ENCODE results near the gene SERINC2.
A peak's percentile ranks its signal among the peaks of the same experiment; 100 is the strongest.
"Not testable (repeated sequence)": the region's sequence is repeated elsewhere in the genome, so short reads cannot be mapped to it uniquely, and the experiment has no call there.

SERINC2 gene

DNA sequence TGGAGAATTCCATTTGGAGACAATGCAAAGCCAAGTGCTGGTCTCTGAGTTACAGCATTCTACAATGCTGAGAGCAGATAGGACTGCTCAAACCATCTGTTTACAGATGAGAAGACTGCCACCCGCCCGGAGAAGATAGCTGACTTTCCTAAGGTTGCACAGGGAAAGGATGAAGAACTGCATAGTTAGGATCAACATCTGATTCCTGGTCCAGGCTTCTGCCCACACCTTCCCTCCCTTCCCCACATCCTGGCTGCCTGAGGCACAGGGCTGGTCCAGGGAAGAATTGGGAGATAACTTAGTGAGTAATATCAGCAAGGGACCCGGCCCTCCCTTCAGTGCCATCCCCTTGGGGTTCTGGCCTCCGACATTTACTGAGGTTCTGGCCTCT, 2.0 kb downstream of the SERINC2 start:
- no peak for DNase-seq (ENCODE audit: low read depth, low spot score)

DNA sequence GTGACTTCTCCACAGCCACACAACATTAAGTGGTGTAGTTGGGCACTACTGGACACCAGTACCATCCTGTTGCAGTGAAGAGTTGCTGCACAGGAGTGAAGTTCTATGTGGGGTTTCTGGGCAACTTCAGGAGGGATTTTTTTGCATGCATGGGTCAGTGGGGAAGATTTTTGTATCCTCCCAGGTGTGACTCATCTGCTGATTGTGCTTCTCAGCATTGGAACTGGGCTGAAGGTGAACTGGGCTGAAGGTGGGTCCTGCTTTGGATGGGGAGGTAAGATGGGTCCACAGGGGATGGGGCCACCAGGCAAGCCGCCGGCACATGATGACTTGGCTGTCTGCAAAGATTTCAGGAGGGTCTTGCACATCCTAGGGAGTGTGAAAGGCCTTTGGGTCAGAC, 2.6 kb downstream of the SERINC2 start:
- DNase-seq (ENCODE audit: low read depth, low spot score): no peak

DNA sequence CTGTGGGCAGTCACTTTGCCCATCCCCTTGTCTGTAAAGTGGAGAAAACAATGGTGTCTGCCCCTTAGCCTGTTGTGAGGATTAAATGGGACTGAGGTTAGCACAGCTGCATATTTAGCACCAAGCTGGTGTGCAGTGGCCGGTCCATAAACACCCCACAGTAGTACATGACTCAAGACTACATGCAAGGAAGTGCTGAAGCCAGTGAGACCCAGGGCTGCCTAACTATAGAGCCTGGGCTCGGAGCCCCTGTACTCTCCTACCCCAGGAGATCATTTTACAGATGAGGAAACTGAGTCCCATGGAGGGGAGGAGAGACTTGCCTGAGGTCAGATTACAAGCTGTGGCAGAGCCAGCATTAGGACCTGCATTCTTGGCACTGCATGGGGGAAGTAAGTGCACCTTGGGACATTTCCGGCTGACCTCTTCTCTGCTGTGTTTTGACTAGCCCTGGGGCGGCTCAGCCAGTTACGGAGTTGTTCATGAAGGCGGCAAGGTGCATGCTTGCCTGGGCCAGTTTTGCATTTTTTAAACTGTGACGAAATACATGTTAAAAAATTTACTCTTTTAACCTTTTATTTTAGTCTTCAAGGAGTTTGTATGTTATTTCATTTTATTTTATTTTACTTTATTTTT, 3.2 kb downstream of the SERINC2 start:
- no peak for DNase-seq (ENCODE audit: low read depth, low spot score)

DNA sequence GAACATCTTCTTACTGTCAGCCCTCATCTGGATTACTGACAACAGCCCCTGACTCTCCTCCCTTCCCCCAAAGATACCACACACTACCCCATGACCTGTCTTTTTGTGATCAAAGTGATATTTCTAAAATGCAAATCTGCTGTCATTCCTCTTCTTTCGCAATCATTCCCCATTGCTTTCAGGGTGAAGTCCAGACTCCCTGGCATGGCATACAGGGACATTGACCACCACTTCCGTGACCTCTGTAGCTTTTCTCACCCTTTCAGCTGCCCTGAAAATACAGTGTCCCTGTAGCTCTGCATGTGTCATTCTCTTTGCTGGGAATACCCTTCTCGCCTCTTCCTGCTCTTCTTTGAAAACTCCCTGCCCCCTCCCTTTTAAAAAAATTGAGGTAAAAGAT, 4.1 kb downstream of the SERINC2 start:
- no peak for DNase-seq (ENCODE audit: low read depth, low spot score)

DNA sequence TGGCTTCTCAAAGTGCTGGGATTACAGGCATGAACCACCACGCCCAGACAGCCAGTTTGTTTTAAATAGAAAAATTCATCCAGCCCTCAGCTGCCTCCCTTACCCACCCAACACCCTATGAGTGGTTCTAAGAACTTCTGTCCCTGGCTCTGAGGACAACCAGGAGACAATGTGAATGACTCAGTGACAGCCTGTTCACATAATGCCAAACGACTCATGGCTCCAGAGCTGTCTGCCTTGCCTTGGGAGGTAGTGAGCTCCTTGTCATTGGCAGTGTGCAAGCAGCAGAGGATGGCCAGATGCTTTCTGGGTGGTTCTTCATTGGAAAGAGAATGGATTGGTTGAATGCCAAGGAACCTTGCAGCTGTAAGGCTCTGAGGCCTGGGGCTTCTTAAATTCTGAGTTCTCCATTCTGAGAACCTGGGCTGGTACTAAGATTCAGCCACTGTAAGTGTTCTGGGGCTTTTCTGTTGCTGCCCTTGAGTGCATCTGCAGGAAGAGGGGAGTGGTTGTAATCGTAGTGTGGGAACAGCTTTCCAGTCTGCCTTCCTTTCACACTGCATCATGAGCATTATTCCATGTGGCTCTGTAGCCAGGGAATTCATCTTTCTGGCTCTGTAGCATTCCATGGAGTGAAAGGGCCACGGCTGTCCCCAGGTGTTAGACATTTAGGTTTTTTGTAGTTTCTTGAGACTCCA, 5.8 kb downstream of the SERINC2 start:
- DNase-seq (ENCODE audit: low read depth, low spot score): no peak

DNA sequence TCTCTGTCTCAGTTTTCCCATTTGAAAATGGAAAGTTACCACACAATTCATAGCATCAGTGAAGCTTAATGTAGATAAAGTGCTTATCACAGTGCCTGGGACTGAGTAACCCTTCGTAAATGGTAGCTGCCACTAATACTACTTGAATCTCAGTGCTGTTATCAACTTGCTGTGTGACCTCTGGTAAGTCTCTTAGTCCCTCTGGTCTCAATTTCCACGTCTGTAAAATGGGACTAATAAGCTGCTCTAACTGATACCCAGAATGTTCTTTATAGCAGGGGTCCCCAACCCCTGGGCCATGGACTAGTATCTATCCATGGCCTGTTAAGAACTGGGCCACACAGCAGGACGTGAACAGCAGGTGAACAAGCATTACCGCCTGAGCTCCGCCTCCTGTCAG, 7.7 kb downstream of the SERINC2 start:
- no peak for DNase-seq (ENCODE audit: low read depth, low spot score)

DNA sequence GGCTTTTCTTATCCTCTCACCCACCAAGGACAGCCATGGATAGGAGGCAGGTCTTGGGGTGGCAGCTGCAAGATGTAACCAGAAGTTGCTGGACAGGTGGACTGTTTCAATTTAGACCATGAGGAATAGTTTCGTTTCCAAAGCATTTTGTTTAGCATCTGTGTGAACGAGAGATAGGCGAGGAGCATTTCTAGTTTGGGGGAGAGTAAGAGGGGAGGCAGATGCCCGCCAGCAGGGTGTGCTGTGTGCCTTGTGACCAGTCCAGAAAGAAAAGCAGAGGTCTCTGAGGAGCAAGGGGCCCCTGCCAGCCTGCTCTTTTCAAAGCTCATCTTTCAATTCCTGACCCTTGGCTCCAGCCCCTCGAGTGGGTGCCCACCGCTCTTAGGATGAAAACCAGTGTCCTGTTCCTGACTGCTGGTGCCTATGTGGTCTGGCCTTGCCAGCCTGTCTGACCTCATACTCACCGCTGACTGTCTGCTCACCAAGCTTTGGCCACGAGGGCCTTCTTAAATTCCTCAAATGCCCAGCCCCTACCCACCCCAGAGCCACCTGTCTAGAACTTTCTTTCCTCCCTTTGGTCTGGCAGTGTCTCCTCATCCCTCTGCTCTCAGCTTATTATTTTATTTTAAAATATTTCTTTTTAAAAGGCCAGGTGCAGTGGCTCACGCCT, 8.5 kb downstream of the SERINC2 start:
- no peak for DNase-seq (ENCODE audit: low read depth, low spot score)

DNA sequence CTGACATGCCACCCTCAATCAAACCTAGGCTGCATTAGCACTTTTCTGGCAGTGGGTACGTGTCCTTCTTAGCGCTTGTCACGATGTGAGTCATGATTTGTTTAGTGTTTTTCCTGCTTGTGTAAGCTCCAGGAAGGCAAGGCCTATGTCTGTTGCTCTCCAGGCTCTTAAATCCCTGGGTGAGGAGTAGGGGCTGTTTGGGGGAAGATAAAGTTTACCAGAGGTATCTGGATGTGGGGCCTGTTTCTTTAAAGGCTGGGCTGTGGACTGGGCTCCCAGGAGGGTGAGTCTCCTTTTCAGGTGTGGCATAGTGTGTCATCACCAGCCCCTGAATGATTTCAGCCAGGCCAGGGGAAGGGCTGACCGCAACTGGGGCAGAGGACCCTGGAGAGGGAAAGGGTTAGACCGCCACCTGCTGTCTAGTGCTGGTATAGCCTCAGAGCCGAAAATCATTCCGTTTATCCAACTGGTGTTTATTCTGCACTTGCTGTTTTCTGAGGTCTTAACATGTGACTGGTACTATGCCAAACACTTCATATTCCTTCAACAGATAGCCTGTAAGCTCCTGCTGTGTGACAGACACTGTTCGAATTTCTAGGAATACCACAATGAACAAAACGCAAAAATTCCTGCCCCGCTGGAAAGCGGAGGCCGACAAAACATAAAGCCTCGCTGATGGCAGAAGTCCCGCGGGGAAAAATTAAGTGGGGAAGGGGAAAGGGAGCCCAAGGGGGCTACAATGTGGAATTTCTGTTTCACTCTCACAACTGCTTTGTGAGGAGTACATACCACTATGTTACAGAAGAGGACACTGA, 9.7 kb downstream of the SERINC2 start:
- peak; percentile 21 for DNase-seq (ENCODE audit: low read depth, low spot score)

DNA sequence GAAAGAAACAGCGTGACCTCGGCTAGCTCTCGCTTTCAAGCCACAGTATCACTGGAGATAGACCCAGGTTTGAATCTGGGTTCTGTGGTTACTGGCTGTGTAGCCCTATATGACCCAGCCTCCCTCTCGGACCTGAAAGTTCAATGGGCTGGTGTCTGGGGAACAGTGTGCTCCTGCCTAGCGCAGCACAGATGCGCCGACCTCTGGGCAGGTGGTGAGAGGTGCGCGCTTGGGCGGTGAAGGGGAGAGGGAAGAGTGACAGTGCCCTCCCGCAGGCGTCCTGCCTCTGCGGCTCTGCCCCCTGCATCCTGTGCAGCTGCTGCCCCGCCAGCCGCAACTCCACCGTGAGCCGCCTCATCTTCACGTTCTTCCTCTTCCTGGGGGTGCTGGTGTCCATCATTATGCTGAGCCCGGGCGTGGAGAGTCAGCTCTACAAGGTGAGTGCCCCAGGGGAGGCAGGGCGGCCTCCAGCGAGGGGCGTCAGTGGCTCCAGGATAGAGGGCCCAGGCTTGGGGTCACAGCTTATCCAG, 10.5 kb downstream of the SERINC2 start:
- DNase-seq (ENCODE audit: low read depth, low spot score): no peak

DNA sequence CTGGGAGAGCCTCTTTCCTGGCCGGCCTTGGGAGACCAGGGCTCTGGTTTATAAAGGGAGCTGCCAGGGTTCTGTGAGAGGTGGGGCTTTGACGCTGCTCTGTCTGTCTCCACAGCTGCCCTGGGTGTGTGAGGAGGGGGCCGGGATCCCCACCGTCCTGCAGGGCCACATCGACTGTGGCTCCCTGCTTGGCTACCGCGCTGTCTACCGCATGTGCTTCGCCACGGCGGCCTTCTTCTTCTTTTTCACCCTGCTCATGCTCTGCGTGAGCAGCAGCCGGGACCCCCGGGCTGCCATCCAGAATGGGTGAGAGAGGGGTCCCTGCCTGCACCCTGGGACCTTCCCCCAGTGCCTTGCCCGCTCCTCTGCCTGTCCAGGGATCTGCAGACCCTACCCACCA, 11.6 kb downstream of the SERINC2 start:
- no peak for DNase-seq (ENCODE audit: low read depth, low spot score)

DNA sequence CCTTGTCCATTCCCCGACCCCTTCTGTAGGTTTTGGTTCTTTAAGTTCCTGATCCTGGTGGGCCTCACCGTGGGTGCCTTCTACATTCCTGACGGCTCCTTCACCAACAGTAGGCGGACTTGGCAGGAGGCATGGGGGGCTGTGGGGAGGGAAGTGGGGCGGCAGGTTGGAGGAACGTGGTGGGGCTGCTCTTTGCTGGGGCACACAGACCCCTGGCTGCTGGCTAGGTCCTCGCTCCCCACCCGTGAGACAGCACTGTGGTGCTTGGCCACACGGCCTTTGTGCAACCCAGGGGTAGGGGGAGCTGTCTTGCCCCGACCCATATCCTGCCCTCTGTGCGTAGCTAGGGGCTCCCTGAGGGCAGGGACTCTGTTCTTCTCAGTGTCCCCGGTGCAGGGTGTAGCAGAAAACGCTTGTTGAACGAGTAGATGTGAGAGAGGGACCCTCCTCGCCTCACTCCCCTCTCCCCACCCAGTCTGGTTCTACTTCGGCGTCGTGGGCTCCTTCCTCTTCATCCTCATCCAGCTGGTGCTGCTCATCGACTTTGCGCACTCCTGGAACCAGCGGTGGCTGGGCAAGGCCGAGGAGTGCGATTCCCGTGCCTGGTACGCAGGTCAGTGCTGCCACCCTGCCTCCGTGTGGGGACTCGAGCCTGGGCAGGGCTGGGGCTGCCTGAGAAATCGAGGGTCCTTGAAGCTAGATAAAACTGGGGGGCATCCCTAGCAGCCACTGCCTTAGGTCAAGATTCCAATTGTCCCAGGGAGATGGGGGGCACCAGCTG, 12.5 kb downstream of the SERINC2 start:
- DNase-seq (ENCODE audit: low read depth, low spot score): no peak

DNA sequence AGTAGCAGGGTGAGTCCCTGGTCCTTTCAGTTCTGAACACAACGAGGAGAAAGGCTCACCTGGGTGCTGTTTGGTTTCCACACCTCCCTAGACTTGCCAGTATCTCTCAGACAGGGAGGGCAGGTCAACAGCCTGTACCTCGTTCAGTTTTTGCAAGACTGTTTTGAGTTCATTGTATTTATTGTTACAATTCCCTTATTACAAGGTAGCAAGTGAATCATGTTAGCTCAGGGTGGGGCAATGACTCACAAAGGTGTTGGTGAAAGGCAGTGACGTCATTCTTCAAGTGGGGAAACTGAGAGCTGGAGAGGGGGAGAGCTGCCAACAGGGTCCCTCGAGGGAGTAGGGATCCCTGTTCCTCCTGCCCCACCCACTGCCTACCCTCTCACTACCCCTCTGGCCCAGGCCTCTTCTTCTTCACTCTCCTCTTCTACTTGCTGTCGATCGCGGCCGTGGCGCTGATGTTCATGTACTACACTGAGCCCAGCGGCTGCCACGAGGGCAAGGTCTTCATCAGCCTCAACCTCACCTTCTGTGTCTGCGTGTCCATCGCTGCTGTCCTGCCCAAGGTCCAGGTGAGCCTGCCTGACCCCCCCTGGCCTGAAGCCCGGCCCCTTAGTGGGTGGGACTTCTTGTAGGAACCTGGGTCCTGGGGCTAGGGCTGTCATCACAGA, 13.4 kb downstream of the SERINC2 start:
- DNase-seq (ENCODE audit: low read depth, low spot score): no peak

DNA sequence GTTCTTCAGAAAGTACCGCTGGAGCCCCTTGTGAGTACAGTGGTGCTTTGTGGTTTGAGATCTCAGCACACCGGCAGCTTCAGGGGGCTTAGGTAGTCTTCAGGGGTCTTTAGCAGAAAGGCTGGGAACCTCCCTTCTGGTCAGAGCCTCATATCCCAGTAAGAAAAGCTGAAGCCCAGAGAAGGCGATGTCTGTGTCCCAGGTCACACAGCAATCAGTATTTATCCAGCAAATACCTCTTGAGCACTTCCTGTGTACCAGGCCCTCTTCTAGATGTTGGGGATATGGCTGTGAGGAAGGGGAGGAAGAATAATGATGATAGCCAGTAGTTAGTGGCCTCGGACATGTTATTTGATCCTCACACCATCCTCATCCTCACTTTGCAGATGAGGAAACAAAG, 14.3 kb downstream of the SERINC2 start:
- no peak for DNase-seq (ENCODE audit: low read depth, low spot score)

DNA sequence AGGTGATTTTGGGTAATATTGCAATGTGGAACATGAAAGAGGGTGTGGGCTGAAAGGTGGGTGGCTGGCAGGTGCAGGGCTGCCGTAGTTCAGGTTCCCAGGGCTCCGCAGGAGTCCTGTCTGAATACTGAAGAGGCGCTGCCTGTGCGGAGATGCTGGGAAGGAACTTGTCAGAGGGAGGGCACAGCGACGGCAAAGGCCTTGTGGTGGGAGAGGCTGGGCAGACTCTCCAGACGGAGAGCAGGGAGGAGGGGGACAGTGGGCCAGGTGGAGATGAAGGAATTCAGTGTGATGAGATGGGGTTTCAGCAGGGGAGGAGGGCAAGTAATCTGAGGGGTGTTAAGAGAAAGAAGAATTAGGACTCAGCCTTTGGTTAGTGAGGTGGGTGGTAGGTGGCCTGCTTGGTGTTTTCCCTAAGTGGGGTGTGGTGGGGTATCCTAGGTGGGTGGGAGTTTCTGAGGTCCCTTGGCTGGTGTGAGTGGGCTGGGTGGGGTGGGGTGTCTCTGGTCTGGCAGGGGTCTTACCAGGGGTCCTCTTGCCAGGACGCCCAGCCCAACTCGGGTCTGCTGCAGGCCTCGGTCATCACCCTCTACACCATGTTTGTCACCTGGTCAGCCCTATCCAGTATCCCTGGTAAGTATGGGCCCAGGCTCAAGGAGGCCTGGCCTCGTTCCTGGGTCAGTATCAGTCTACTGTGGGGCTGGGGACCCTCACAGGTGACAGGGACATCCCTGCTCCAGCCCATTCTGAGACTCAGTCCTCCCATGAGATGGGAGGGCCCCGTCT, 15.6 kb downstream of the SERINC2 start:
- no peak for DNase-seq (ENCODE audit: low read depth, low spot score)

DNA sequence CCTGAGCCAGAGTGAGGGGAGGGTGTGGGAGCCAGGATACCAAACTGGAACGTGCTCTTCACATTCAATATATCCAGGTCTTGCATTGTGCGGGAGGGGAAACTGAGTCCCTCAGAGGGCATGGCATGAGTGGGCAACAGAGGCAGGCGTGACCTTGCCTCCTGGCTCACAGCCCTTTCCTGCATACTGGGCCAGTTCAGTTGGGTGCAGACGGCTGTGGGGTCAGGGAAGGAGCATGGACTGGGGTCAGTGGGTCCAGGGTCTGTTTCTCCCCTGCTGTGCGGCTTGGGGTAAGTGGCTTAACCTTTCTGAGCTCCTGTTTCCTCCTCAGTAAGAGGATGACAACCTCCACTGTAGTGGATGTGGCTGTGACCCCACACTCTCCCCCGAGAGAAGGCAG, 16.6 kb downstream of the SERINC2 start:
- no peak for DNase-seq (ENCODE audit: low read depth, low spot score)

DNA sequence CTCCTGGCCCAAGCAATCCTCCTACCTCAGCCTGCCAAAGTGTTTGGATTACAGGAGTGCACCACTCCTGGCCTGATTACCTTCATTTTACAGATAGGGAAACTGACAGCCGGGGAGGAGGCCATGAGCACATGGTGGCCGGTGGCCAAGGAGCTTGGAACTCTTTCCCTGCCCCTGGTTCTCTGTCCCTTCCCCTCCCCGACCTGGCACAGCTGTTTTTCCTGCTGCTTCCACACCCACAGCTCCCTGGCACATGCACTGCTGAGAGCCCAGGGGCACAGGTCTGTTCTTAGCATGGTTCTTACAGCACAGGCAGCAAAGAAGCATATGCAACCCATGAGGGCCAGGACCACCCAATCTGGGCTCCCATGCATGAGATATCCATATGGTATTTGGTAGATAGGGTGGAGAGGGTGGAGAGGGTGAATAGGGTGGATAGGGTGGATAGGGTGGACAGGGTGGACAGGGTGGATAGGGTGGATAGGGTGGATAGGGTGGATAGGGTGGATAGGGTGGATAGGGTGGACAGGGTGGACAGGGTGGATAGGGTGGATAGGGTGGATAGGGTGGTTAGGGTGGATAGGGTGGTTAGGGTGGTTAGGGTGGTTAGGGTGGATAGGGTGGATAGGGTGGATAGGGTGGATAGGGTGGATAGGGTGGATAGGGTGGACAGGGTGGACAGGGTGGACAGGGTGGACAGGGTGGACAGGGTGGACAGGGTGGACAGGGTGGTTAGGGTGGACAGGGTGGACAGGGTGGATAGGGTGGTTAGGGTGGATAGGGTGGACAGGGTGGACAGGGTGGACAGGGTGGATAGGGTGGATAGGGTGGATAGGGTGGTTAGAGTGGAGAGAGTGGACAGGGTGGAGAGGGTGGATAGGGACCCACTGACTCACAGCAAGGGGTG, 18.6 kb downstream of the SERINC2 start:
- DNase-seq (ENCODE audit: low read depth, low spot score): not testable (repeated sequence)

DNA sequence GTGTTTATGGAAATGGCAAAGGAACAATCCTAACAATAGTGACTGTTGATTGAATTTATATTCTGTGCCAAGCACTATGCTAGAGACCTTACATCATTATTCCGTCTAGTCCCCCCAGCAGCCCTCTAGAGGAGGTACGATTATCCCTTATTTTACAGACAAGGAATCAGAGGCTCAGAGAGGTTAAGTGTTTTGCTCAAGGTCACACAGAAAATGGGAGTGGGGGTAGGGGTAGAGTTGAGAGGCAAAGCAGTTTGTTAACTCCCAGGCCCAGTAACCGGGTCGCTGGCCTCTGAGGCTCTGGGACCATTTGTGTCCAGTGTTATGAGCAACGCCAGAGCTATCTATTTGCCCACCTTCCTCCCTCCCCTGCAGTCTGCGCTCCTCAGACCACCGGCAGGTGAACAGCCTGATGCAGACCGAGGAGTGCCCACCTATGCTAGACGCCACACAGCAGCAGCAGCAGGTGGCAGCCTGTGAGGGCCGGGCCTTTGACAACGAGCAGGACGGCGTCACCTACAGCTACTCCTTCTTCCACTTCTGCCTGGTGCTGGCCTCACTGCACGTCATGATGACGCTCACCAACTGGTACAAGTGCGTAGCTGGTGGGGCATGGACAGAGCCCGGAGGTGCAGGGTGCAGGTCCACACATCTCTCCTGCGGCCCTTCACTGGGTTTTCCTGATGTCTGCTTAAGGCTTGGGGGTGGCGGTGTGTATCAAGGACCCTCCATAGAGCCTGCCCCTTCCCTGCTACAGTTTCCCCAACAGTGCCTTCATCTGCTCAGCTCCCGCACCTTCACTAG, 19.8 kb downstream of the SERINC2 start:
- no peak for DNase-seq (ENCODE audit: low read depth, low spot score)

DNA sequence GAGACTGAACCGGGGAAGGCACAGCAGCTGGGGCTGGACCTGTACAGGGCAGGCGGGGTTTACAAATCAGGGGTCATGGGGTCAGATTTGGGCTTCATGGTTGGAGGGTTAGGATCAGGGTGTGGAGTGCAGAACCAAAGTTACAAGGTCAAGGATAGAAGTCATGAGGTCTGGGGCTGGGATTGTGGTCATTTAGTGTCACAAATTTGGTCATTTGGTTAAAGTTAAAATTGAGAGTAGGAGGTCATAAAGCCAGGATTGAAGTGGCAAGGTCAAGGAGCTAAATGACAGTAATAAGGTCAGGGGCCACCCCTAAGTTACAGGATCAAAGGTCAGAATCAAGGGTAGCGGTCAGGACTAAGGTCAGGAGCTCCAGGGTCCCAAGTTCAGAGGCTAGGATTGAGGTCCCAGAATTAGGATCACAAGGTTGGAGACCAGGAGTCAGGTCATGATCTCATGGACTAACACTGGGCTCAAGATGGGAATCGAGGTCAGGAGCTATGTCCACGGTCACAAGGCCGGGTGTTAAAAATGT, 20.4 kb downstream of the SERINC2 start:
- DNase-seq (ENCODE audit: low read depth, low spot score): no peak

All from brain pericyte (primary cell).